Right forelimb (tissue), 1 donor: ENCODE measurements around the gene CHN2.

Experiments
- DNase-seq: peaks from one replicate; pipeline ENCODE4 v3.0.0-alpha.2; 2018

Gene CHN2

GRCh38 chr7:29194594-29195427 lies at the start of gene CHN2:
Gene CHN2 (plus strand): TSS chr7:29194775.
- DNase-seq = peak; percentile 76

GRCh38 chr7:29145553-29146056 lies 49.0 kb upstream of the CHN2 start:
- DNase-seq = no peak

- peak; percentile 54 for DNase-seq
Observed at GRCh38 chr7:29146057-29146706, 48.4 kb upstream of the CHN2 start, which contains the start of gene CPVL. Gene CPVL (minus strand): TSS chr7:29146537. CDS start chr7:29121061, 25,476 bp downstream.

GRCh38 chr7:29146888-29147609 lies 47.5 kb upstream of the CHN2 start:
- DNase-seq = peak; percentile 42

GRCh38 chr7:29147821-29148220 lies 46.8 kb upstream of the CHN2 start:
- DNase-seq = no peak

GRCh38 chr7:29149036-29149435 lies 45.5 kb upstream of the CHN2 start:
- DNase-seq = no peak

GRCh38 chr7:29150856-29151255 lies 43.7 kb upstream of the CHN2 start:
- DNase-seq = no peak

- no peak for DNase-seq
Observed at GRCh38 chr7:29154076-29154475, 40.5 kb upstream of the CHN2 start.

GRCh38 chr7:29156907-29157452 lies 37.6 kb upstream of the CHN2 start:
- DNase-seq = no peak

GRCh38 chr7:29158795-29159423 lies 35.7 kb upstream of the CHN2 start:
- DNase-seq = no peak

- no peak for DNase-seq
Observed at GRCh38 chr7:29160080-29160479, 34.5 kb upstream of the CHN2 start.

GRCh38 chr7:29161231-29161630 lies 33.3 kb upstream of the CHN2 start:
- DNase-seq = no peak

- no peak for DNase-seq
Observed at GRCh38 chr7:29162577-29162976, 32.0 kb upstream of the CHN2 start.

- no peak for DNase-seq
Observed at GRCh38 chr7:29163854-29164253, 30.7 kb upstream of the CHN2 start.

GRCh38 chr7:29167721-29168120 lies 26.9 kb upstream of the CHN2 start:
- DNase-seq = no peak

- no peak for DNase-seq
Observed at GRCh38 chr7:29170781-29171180, 23.8 kb upstream of the CHN2 start.

GRCh38 chr7:29173458-29173857 lies 21.1 kb upstream of the CHN2 start:
- no peak for DNase-seq

- DNase-seq = no peak
Observed at GRCh38 chr7:29177963-29178600, 16.5 kb upstream of the CHN2 start.

- no peak for DNase-seq
Observed at GRCh38 chr7:29179115-29179514, 15.5 kb upstream of the CHN2 start.

- no peak for DNase-seq
Observed at GRCh38 chr7:29184599-29184998, 10.0 kb upstream of the CHN2 start.

GRCh38 chr7:29185613-29186012 lies 9.0 kb upstream of the CHN2 start:
- DNase-seq = no peak

GRCh38 chr7:29189743-29190201 lies 4.8 kb upstream of the CHN2 start:
- peak; percentile 76 for DNase-seq
